Endodermal cell (in vitro differentiated cells): ENCODE results near the gene MRTFB. TPM values are rescaled to one million over a fixed set of nuclear protein-coding genes. Genes with fewer than 3 reads are reported as not detected.
A peak's percentile ranks its signal among the peaks of the same experiment; 100 is the strongest.

ENCODE experiments used
- DNase-seq: peaks from one replicate; pipeline ENCODE4 v3.0.0-alpha.2; 2017
- H3K27ac ChIP-seq: 2 replicates; pipeline ENCODE4 v1.5.1; 2013; ENCODE audit warnings: mild to moderate bottlenecking, low read depth, low read length, moderate library complexity
- H3K27me3 ChIP-seq: 2 replicates; pipeline ENCODE4 v1.6.1; 2013; ENCODE audit warnings: mild to moderate bottlenecking, low read length, moderate library complexity; ENCODE audit not compliant: insufficient read depth, control insufficient read depth, poor library complexity, severe bottlenecking
- H3K36me3 ChIP-seq: 2 replicates; pipeline ENCODE4 v1.7.0; 2013; ENCODE audit warnings: mild to moderate bottlenecking, low read length, moderate library complexity; ENCODE audit not compliant: control insufficient read depth, insufficient read depth
- H3K4me1 ChIP-seq: one replicate; pipeline ENCODE4 v1.7.0; 2013; ENCODE audit warnings: low read length; ENCODE audit not compliant: control insufficient read depth, insufficient read depth
- H3K4me3 ChIP-seq: 2 replicates; pipeline ENCODE4 v1.5.1; 2013; ENCODE audit warnings: mild to moderate bottlenecking, low read length, moderate library complexity
- H3K9ac ChIP-seq: 2 replicates; pipeline ENCODE4 v1.6.1; 2013; ENCODE audit warnings: mild to moderate bottlenecking, low read length, moderate library complexity; ENCODE audit not compliant: poor library complexity, severe bottlenecking; ENCODE audit errors: extremely low read depth
- H3K9me3 ChIP-seq: 2 replicates; pipeline ENCODE4 v1.6.1; 2013; ENCODE audit warnings: mild to moderate bottlenecking, low read length, moderate library complexity; ENCODE audit not compliant: control insufficient read depth
- H3K27ac Mint-ChIP-seq: 2 replicates; pipeline ENCODE4 v1.8.0; 2020; ENCODE audit warnings: mixed read lengths
- H3K27me3 Mint-ChIP-seq: 2 replicates; pipeline ENCODE4 v1.8.0; 2021; ENCODE audit warnings: mild to moderate bottlenecking, mixed read lengths; ENCODE audit not compliant: insufficient read depth
- H3K36me3 Mint-ChIP-seq: 2 replicates; pipeline ENCODE4 v1.8.0; 2020; ENCODE audit warnings: low read depth, mixed read lengths
- H3K4me1 Mint-ChIP-seq: 2 replicates; pipeline ENCODE4 v1.8.0; 2020; ENCODE audit warnings: mixed read lengths
- H3K4me3 Mint-ChIP-seq: 2 replicates; pipeline ENCODE4 v1.8.0; 2020; ENCODE audit warnings: mild to moderate bottlenecking, moderate library complexity, mixed read lengths
- H3K9me3 Mint-ChIP-seq: 2 replicates; pipeline ENCODE4 v1.8.0; 2020; ENCODE audit warnings: mild to moderate bottlenecking, mixed read lengths
- CTCF ChIP-seq: fragments of 200-600 bp; sonication (generic); conservative IDR thresholded peaks from 2 replicates; pipeline ENCODE4 v1.5.0; 2021; ENCODE audit warnings: antibody characterized with exemption, mild to moderate bottlenecking
- whole genome bisulfite sequencing, 2 experiments: methylation state at CpG; one replicate each; pipeline versions ENCODE4 v1.1.5 to v1.1.7; 2013; ENCODE audit warnings: missing lambda C conversion rate in 2 of 2, mixed read lengths in 1 of 2; ENCODE audit not compliant: insufficient coverage in 1 of 2, insufficient read length in 1 of 2; 5-methylcytosine and 5-hydroxymethylcytosine counted together
- microRNA-seq: library from miRNA; unstranded; fragments of <30 nt; microRNA quantifications from one replicate; pipeline ENCODE4 v1.2.0, GENCODE V29; 2020; ENCODE audit warnings: borderline microRNAs expressed
- total RNA-seq, 2 donors: library from RNA; stranded (reverse); fragmentation: NEBNext Ultra II Directional in 1 of 2; extraction: Animal tissue kit (Norgen Biotek cat#: 25700) in 1 of 2; gene quantifications; 2 replicates in 1 of 2; 3 replicates in 1 of 2; pipeline ENCODE4 v1.2.1, GENCODE V29; 2021

The MRTFB gene
- total RNA-seq, 2 donors from 2014 or later, result 49.4 to 58.6 TPM

GRCh38 chr16:14314116-14314515 lies 243.0 kb downstream of the MRTFB start:
- H3K36me3 ChIP-seq, result peaks cover 13% of the 10 kb centered on the region
- H3K4me1 ChIP-seq, result no peaks in the 10 kb centered on the region
- H3K9ac ChIP-seq, result no peak overlapping the region
- H3K9me3 Mint-ChIP-seq, result peaks cover 2% of the 10 kb centered on the region
- no peak overlapping the region for H3K4me3 Mint-ChIP-seq
- no peak overlapping the region for H3K4me3 ChIP-seq
- peaks cover 12% of the 10 kb centered on the region for H3K36me3 Mint-ChIP-seq
- TF ChIP-seq CTCF, result no peak
- H3K27ac Mint-ChIP-seq, result no peak overlapping the region
- no peaks in the 10 kb centered on the region for H3K9me3 ChIP-seq
- 93% methylated on average over 1 of the region's 1 CpG; no CpG with 5 or more reads in 1 of the 2 experiments for WGBS, 2 experiments
- no peak overlapping the region for H3K27ac ChIP-seq
- H3K27me3 ChIP-seq, result no peaks in the 10 kb centered on the region
- H3K4me1 Mint-ChIP-seq, result peaks cover 18% of the 10 kb centered on the region
- DNase-seq, result no peak
- no peaks in the 10 kb centered on the region for H3K27me3 Mint-ChIP-seq

GRCh38 chr16:14315683-14316320 lies 244.7 kb downstream of the MRTFB start:
- H3K9me3 ChIP-seq, result no peaks in the 10 kb centered on the region
- WGBS, 2 experiments, result 91 to 97% methylated on average over 6 to 10 of the region's 11 CpGs
- Mint-ChIP-seq H3K27ac (no peak overlapping the region), H3K9me3 (peaks cover 2% of the 10 kb centered on the region), H3K27me3 (no peaks in the 10 kb centered on the region), H3K4me1 (peaks cover 3% of the 10 kb centered on the region), H3K4me3 (no peak overlapping the region), H3K36me3 (peaks cover 21% of the 10 kb centered on the region)
- H3K4me1 ChIP-seq, result no peaks in the 10 kb centered on the region
- no peak overlapping the region for H3K4me3 ChIP-seq
- no peak overlapping the region for H3K9ac ChIP-seq
- H3K36me3 ChIP-seq, result peaks cover 9% of the 10 kb centered on the region
- no peaks in the 10 kb centered on the region for H3K27me3 ChIP-seq
- no peak for TF ChIP-seq CTCF
- DNase-seq, result no peak
- no peak overlapping the region for H3K27ac ChIP-seq

Small RNA genes lying within 50 kb of the gene (microRNA-seq; reads per million reads assigned to microRNA genes)
- 64.4 reads per million, percentile 70 among the genes with 10 or more reads in this experiment for gene MIR193B
- 1.5 reads per million, percentile 3 among the genes with 10 or more reads in this experiment for gene MIR365A

Other genes starting within 250 kb of the MRTFB start
- gene ERCC4, start 151.2 kb upstream of the MRTFB start, total RNA-seq, result 10 to 100 TPM; 12.9 to 18.2 TPM